B cell (primary cell): ENCODE measurements around the gene TTLL5. TPM values are rescaled to one million over a fixed set of nuclear protein-coding genes. Genes with fewer than 3 reads are reported as not detected.

ENCODE experiments used
- ATAC-seq: fragments of 200-7000 bp; cut with Tn5 transposase; one replicate; pipeline ENCODE4 v1.10.0; 2021; ENCODE audit warnings: low read depth, mild to moderate bottlenecking, moderate number of reproducible peaks, moderate library complexity
- CTCF ChIA-PET: fragments of 350-600 bp; sonication (Branson Sonifier 250); formaldehyde crosslinking; loops from one replicate; lab custom pipeline; 2021; ENCODE audit warnings: antibody characterized with exemption, inconsistent platforms; lab: Charles Lee
- POLR2A ChIA-PET: fragments of 350-600 bp; sonication (Branson Sonifier 250); formaldehyde crosslinking; loops from one replicate; lab custom pipeline; 2021; ENCODE audit warnings: antibody characterized with exemption; lab: Charles Lee
- DNase-seq: peaks from one replicate; pipeline ENCODE4 v3.0.0; 2013
- H2AFZ ChIP-seq: 2 replicates; pipeline ENCODE4 v1.6.1; 2012; ENCODE audit warnings: mild to moderate bottlenecking, low read depth, low read length; ENCODE audit not compliant: insufficient read depth, poor library complexity, severe bottlenecking
- H3K27ac ChIP-seq, 2 donors: 1 replicate in 1 of 2; 2 replicates in 1 of 2; pipeline ENCODE4 v1.5.1; 2012 to 2013; ENCODE audit warnings: low read length in 2 of 2, mild to moderate bottlenecking in 2 of 2, moderate library complexity in 1 of 2
- H3K27me3 ChIP-seq, 4 experiments: fragments of 200-600 bp in 1 of 4; sonication (generic) in 1 of 4; replicated peaks in 1 of 4; 1 replicate in 2 of 4; 2 replicates in 2 of 4; pipeline versions ENCODE4 v1.6.1 to v1.7.0; 2013 to 2016; ENCODE audit warnings: low read length in 3 of 4, mild to moderate bottlenecking in 2 of 4, mixed read lengths in 1 of 4, moderate library complexity in 1 of 4; ENCODE audit not compliant: insufficient read depth in 4 of 4, control insufficient read depth in 3 of 4; ENCODE audit errors: control extremely low read depth in 1 of 4
- H3K36me3 ChIP-seq, 2 experiments: replicated peaks in 1 of 2; 1 replicate in 1 of 2; 2 replicates in 1 of 2; pipeline versions ENCODE4 v1.6.1 to v1.7.1; 2013; ENCODE audit warnings: low read length in 1 of 2; ENCODE audit not compliant: insufficient read depth in 2 of 2, control insufficient read depth in 1 of 2; ENCODE audit errors: control extremely low read depth in 1 of 2, extremely low read depth in 1 of 2
- H3K4me1 ChIP-seq, 2 donors: fragments of 200-600 bp in 1 of 2; sonication (generic) in 1 of 2; 1 replicate in 1 of 2; 2 replicates in 1 of 2; pipeline versions ENCODE4 v1.5.1 to v1.6.1; 2013 to 2017; ENCODE audit warnings: low read length in 2 of 2; ENCODE audit not compliant: control insufficient read depth in 2 of 2, insufficient read depth in 2 of 2
- H3K4me2 ChIP-seq: replicated peaks from 2 replicates; pipeline ENCODE3; 2012; ENCODE audit warnings: mild to moderate bottlenecking, low read depth, low read length; ENCODE audit not compliant: poor library complexity, severe bottlenecking
- H3K4me3 ChIP-seq, 5 experiments: fragments of 200-600 bp in 1 of 5; sonication (generic) in 1 of 5; 1 replicate in 3 of 5; 2 replicates in 2 of 5; pipeline versions ENCODE4 v1.5.1 to v1.7.0; 2011 to 2016; ENCODE audit warnings: low read length in 4 of 5, mild to moderate bottlenecking in 4 of 5, low read depth in 2 of 5, control low read depth in 1 of 5, moderate library complexity in 1 of 5; ENCODE audit not compliant: insufficient read depth in 1 of 5; ENCODE audit errors: control extremely low read depth in 1 of 5, extremely low read depth in 1 of 5
- H3K79me2 ChIP-seq: fragments of 200-600 bp; sonication (generic); one replicate; pipeline ENCODE4 v1.6.0; 2016; ENCODE audit warnings: low read length; ENCODE audit not compliant: control insufficient read depth, insufficient read depth
- H3K9ac ChIP-seq: fragments of 200-600 bp; sonication (generic); 2 replicates; pipeline ENCODE4 v1.6.1; 2017; ENCODE audit warnings: mild to moderate bottlenecking, low read length, moderate library complexity
- H3K9me3 ChIP-seq, 3 donors: one replicate each; pipeline versions ENCODE4 v1.6.1 to v1.7.1; 2013; ENCODE audit warnings: low read length in 2 of 3; ENCODE audit not compliant: control insufficient read depth in 2 of 3, insufficient read depth in 1 of 3; ENCODE audit errors: control extremely low read depth in 1 of 3
- H4K20me1 ChIP-seq: 2 replicates; pipeline ENCODE4 v1.6.0; 2012; ENCODE audit warnings: mild to moderate bottlenecking, low read length; ENCODE audit not compliant: insufficient read depth, control insufficient read depth, poor library complexity, severe bottlenecking
- H3K27ac Mint-ChIP-seq: one replicate; pipeline ENCODE4 v1.8.0; 2021; ENCODE audit warnings: mixed read lengths
- H3K27me3 Mint-ChIP-seq: one replicate; pipeline ENCODE4 v1.8.0; 2021; ENCODE audit warnings: mixed read lengths
- H3K4me1 Mint-ChIP-seq: one replicate; pipeline ENCODE4 v1.8.0; 2021; ENCODE audit warnings: mixed read lengths
- H3K4me3 Mint-ChIP-seq: one replicate; pipeline ENCODE4 v1.8.0; 2021; ENCODE audit warnings: mixed read lengths
- H3K9me3 Mint-ChIP-seq: one replicate; pipeline ENCODE4 v1.8.0; 2022; ENCODE audit warnings: mixed read lengths; ENCODE audit not compliant: insufficient read depth
- EZH2 ChIP-seq: IDR thresholded peaks from 2 replicates; pipeline ENCODE4 v1.6.1; 2012; ENCODE audit warnings: borderline replicate concordance, low read depth, mild to moderate bottlenecking, moderate library complexity, low read length; ENCODE audit not compliant: insufficient read depth, poor library complexity, severe bottlenecking
- WGBS: methylation state at CpG from one replicate; pipeline ENCODE4 v1.1.5; 2013; ENCODE audit warnings: missing lambda C conversion rate; ENCODE audit not compliant: insufficient coverage; 5-methylcytosine and 5-hydroxymethylcytosine counted together
- intact Hi-C: fragments of 100-400 bp; cut with micrococcal nuclease; formaldehyde crosslinking; loops from one replicate; pipeline ENCODE4 v1.10.0; 2022
- polyA plus RNA-seq: library from polyadenylated mRNA; depleted of rRNA; stranded (reverse); fragments of >200 nt; gene quantifications from 2 replicates; pipeline ENCODE4 v1.2.3, GENCODE V29; 2012
- total RNA-seq, 2 donors: library from RNA; stranded (reverse); fragments of 120-200 nt in 1 of 2; gene quantifications; 1 replicate in 1 of 2; 2 replicates in 1 of 2; pipeline versions ENCODE4 v1.2.3 to v1.2.4, GENCODE V29; 2013 to 2022
- TF ChIP-seq, protein P1 (sequence below): fragments of 200-600 bp; IDR thresholded peaks from one replicate; pipeline ENCODE4 v1.8.0; 2022; ENCODE audit warnings: antibody characterized with exemption, mild to moderate bottlenecking

Gene TTLL5
- total and polyA plus RNA-seq, 2 donors (not counting 1 experiment from before 2014, with no cell fraction given) = 10.9 to 50.9 TPM

DNA sequence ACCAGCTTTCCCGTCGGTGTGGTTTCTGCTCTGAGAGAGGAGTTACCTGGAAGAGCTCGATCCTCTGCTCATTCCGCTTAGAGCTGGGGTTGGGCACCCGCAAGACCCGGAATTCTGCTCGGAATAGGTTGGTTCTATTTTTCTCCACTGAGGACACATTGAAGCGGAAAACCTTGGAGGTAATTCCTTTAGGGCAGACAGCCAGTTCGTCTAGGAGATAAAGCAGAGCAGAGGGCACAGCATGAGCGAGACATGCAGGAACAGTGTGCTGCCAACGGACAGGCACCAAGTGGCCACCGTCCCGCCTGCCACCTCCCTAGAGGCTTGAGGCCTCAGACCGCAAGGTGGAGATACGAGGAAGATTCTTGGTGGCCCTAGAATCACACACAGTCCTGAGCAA, 310.5 kb downstream of the TTLL5 start:
- Histone ChIP-seq H3K36me3 (peaks cover 0 to 3% of the 10 kb centered on the region in 2 experiments), H2AFZ (no peak overlapping the region), H3K4me1 (peaks cover 4% of the 10 kb centered on the region in 2 donors), H3K9me3 (no peaks in the 10 kb centered on the region), H3K4me3 (no peak overlapping the region), H3K9ac (no peak overlapping the region), H3K27ac (no peak overlapping the region), H3K79me2 (no peaks in the 10 kb centered on the region), H3K4me2 (no peak overlapping the region), H3K27me3 (no peaks in the 10 kb centered on the region), H4K20me1 (no peaks in the 10 kb centered on the region)
- DNase-seq (no peak), ATAC-seq (no peak)
- peaks cover 12% of the 10 kb centered on the region for H3K4me1 Mint-ChIP-seq
- H3K27me3 Mint-ChIP-seq = no peaks in the 10 kb centered on the region
- H3K27ac Mint-ChIP-seq = no peak overlapping the region
- H3K4me3 Mint-ChIP-seq = no peak overlapping the region
- intact Hi-C loops = no loop called here
- POLR2A ChIA-PET = no interaction called here
- CTCF ChIA-PET = interaction anchor here (1.3 to 2.2 kb wide), 3 partner anchors 8 to 65 kb away, joined by 3 to 11 read pairs (median 4); no protein-coding TSS in a partner anchor
- H3K9me3 Mint-ChIP-seq = no peaks in the 10 kb centered on the region
- WGBS = 97% methylated on average over 15 of the region's 15 CpGs
- TF ChIP-seq, protein P1, sequence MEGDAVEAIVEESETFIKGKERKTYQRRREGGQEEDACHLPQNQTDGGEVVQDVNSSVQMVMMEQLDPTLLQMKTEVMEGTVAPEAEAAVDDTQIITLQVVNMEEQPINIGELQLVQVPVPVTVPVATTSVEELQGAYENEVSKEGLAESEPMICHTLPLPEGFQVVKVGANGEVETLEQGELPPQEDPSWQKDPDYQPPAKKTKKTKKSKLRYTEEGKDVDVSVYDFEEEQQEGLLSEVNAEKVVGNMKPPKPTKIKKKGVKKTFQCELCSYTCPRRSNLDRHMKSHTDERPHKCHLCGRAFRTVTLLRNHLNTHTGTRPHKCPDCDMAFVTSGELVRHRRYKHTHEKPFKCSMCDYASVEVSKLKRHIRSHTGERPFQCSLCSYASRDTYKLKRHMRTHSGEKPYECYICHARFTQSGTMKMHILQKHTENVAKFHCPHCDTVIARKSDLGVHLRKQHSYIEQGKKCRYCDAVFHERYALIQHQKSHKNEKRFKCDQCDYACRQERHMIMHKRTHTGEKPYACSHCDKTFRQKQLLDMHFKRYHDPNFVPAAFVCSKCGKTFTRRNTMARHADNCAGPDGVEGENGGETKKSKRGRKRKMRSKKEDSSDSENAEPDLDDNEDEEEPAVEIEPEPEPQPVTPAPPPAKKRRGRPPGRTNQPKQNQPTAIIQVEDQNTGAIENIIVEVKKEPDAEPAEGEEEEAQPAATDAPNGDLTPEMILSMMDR = no peak
- TF ChIP-seq EZH2 = no peak

DNA sequence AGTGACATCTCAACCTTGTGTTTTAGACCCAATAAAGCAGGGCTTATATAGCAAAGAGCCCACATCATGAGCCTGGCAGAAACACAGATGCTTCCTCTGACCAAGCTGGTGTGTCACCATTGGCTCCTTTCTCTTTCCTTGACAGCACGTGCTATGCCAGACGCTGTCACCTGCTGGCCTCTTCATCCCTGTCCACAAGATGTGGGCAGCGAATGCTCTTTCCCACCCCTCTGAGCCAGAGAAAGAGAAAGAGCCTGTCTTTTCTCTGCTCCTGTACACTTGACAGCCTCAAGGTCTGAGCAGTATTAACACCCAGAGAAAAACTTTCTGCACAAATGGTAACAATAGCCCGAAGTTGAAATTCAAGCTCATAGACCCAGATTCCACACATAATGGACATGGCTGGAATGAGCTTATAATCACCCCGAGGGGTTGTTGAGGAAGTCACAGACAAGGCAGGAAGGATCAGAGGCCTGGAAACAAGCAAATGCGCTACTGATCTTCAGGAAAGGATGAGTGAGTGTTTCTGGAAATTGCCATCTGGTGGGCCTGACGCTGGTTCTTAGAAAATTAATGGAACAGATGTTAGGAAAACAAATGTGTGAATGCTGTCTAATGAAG, 311.9 kb downstream of the TTLL5 start:
- DNase-seq (no peak), ATAC-seq (no peak)
- Mint-ChIP-seq H3K4me1 (peaks cover 26% of the 10 kb centered on the region), H3K27me3 (no peaks in the 10 kb centered on the region), H3K27ac (no peak overlapping the region), H3K4me3 (no peak overlapping the region), H3K9me3 (no peaks in the 10 kb centered on the region)
- no peak overlapping the region for H3K9ac ChIP-seq
- H3K4me2 ChIP-seq = no peak overlapping the region
- no peaks in the 10 kb centered on the region for H3K27me3 ChIP-seq
- intact Hi-C loops = no loop called here
- CTCF ChIA-PET = interaction anchor here (1.0 to 15.2 kb wide), 4 partner anchors 10 to 67 kb away, joined by 3 to 376 read pairs (median 3); no protein-coding TSS in a partner anchor
- H3K27ac ChIP-seq = no peak overlapping the region
- no peaks in the 10 kb centered on the region for H3K9me3 ChIP-seq
- no peaks in the 10 kb centered on the region for H3K36me3 ChIP-seq
- H3K4me1 ChIP-seq = peaks cover 14 to 18% of the 10 kb centered on the region in 2 donors
- H3K79me2 ChIP-seq = no peaks in the 10 kb centered on the region
- WGBS = 68% methylated on average over 6 of the region's 7 CpGs
- H4K20me1 ChIP-seq = no peaks in the 10 kb centered on the region
- H2AFZ ChIP-seq = no peak overlapping the region
- TF ChIP-seq EZH2 = no peak
- TF ChIP-seq, protein P1 = no peak
- POLR2A ChIA-PET = no interaction called here
- no peak overlapping the region for H3K4me3 ChIP-seq
